Occipital lobe (tissue), 2 donors: ENCODE measurements around the gene NRG3. TPM values are rescaled to one million over a fixed set of nuclear protein-coding genes. Genes with fewer than 3 reads are reported as not detected.
A peak's percentile ranks its signal among the peaks of the same experiment; 100 is the strongest.

ENCODE experiments used
- DNase-seq: peaks from one replicate; lab custom pipeline; 2025; lab: John Stamatoyannopoulos, UW
- total RNA-seq: library from RNA; depleted of rRNA; stranded (reverse); fragments of >200 nt; gene quantifications from one replicate; pipeline ENCODE4 v1.2.3, GENCODE V29; 2014

Gene NRG3
- 23.1 TPM for total RNA-seq

GRCh38 chr10:81874875-81875466 lies at the start of gene NRG3:
TSS of gene NRG3 (plus strand) at chr10:81875194.
- no peak for DNase-seq

- DNase-seq = no peak
Observed at GRCh38 chr10:81828251-81828650, 46.7 kb upstream of the NRG3 start.

GRCh38 chr10:81831060-81831459 lies 43.9 kb upstream of the NRG3 start:
- DNase-seq = no peak

- DNase-seq = no peak
Observed at GRCh38 chr10:81838950-81839349, 36.0 kb upstream of the NRG3 start.

GRCh38 chr10:81843042-81843441 lies 32.0 kb upstream of the NRG3 start:
- DNase-seq = no peak

- DNase-seq = no peak
Observed at GRCh38 chr10:81847675-81848074, 27.3 kb upstream of the NRG3 start.

- DNase-seq = no peak
Observed at GRCh38 chr10:81848514-81848913, 26.5 kb upstream of the NRG3 start.

GRCh38 chr10:81848931-81849330 lies 26.1 kb upstream of the NRG3 start:
- no peak for DNase-seq

- DNase-seq = no peak
Observed at GRCh38 chr10:81862596-81862995, 12.4 kb upstream of the NRG3 start.

GRCh38 chr10:81863771-81864170 lies 11.2 kb upstream of the NRG3 start:
- DNase-seq = no peak

- DNase-seq = no peak
Observed at GRCh38 chr10:81865581-81865980, 9.4 kb upstream of the NRG3 start.

GRCh38 chr10:81866753-81867152 lies 8.2 kb upstream of the NRG3 start:
- no peak for DNase-seq

GRCh38 chr10:81870472-81870871 lies 4.5 kb upstream of the NRG3 start:
- DNase-seq = no peak

GRCh38 chr10:81871558-81871957 lies 3.4 kb upstream of the NRG3 start:
- no peak for DNase-seq

GRCh38 chr10:81872206-81872862 lies 2.7 kb upstream of the NRG3 start:
- peak; percentile 54 for DNase-seq

GRCh38 chr10:81873231-81873931 lies 1.6 kb upstream of the NRG3 start:
- DNase-seq = no peak

GRCh38 chr10:81873932-81874816 lies 820 bp upstream of the NRG3 start:
- peak; percentile 45 for DNase-seq

- no peak for DNase-seq
Observed at GRCh38 chr10:81875467-81876252, 666 bp downstream of the NRG3 start.

GRCh38 chr10:81876253-81877077 lies 1.5 kb downstream of the NRG3 start:
- DNase-seq = peak; percentile 26

GRCh38 chr10:81877596-81877995 lies 2.6 kb downstream of the NRG3 start:
- DNase-seq = no peak
